ENCODE data around the gene PSMG4.

PSMG4 gene

GRCh38 chr6:3286641-3287171, 28.0 kb downstream of the PSMG4 start:
- no peak for TF ChIP-seq SPI1 (IDR thresholded peaks at IDR 0.05; ENCODE audit: low read depth, low read length)
- no peak for TF ChIP-seq TAF1 (IDR thresholded peaks at IDR 0.05; ENCODE audit: low read depth, low read length)
- no peak for TF ChIP-seq POLR2AphosphoS5 (IDR thresholded peaks at IDR 0.05; ENCODE audit: low read depth, low read length)
- TF ChIP-seq PAX5 (IDR thresholded peaks at IDR 0.05; ENCODE audit: insufficient read depth, low read length, severe bottlenecking): no peak
- no peak for TF ChIP-seq POLR2A (IDR thresholded peaks at IDR 0.05; ENCODE audit: low read depth, low read length)
- no peak for TF ChIP-seq POU2F2 (IDR thresholded peaks at IDR 0.05; ENCODE audit: low read depth, low read length)
- DNase-seq (ENCODE audit: insufficient read length, low spot score): no peak
- no peak for FAIRE-seq

DNA sequence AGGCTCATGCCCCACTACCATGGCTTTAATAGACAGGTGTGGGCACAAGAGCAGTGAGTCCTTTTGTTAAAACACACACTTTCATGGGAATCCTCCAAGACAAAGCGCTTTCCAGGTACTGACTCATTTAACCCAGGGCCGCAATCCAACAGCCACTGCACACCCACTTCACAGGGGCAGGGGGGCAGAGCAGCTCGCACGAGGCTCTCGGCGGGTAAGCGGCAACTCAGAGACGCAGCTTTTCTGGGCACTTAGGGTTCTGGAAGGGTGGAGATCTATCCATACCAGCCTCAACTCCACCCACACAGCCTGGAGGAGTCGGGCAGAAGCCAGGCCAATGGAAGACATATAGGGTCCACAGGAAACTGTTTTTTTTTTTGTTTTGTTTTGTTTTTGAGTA, 28.6 kb downstream of the PSMG4 start:
- DNase-seq (ENCODE audit: insufficient read length, low spot score) (no peak), FAIRE-seq (no peak)
- TF ChIP-seq PAX5 (IDR thresholded peaks at IDR 0.05; ENCODE audit: insufficient read depth, low read length, severe bottlenecking): no peak
- TF ChIP-seq POLR2A (IDR thresholded peaks at IDR 0.05; ENCODE audit: low read depth, low read length): no peak
- no peak for TF ChIP-seq TAF1 (IDR thresholded peaks at IDR 0.05; ENCODE audit: low read depth, low read length)
- no peak for TF ChIP-seq POU2F2 (IDR thresholded peaks at IDR 0.05; ENCODE audit: low read depth, low read length)
- no peak for TF ChIP-seq SPI1 (IDR thresholded peaks at IDR 0.05; ENCODE audit: low read depth, low read length)
- no peak for TF ChIP-seq POLR2AphosphoS5 (IDR thresholded peaks at IDR 0.05; ENCODE audit: low read depth, low read length)

- no peak for FAIRE-seq
- DNase-seq (ENCODE audit: insufficient read length, low spot score): no peak
- no peak for TF ChIP-seq POLR2A (IDR thresholded peaks at IDR 0.05; ENCODE audit: low read depth, low read length)
- no peak for TF ChIP-seq POU2F2 (IDR thresholded peaks at IDR 0.05; ENCODE audit: low read depth, low read length)
- no peak for TF ChIP-seq TAF1 (IDR thresholded peaks at IDR 0.05; ENCODE audit: low read depth, low read length)
- TF ChIP-seq POLR2AphosphoS5 (IDR thresholded peaks at IDR 0.05; ENCODE audit: low read depth, low read length): no peak
- TF ChIP-seq SPI1 (IDR thresholded peaks at IDR 0.05; ENCODE audit: low read depth, low read length): no peak
- TF ChIP-seq PAX5 (IDR thresholded peaks at IDR 0.05; ENCODE audit: insufficient read depth, low read length, severe bottlenecking): no peak
Observed at GRCh38 chr6:3287976-3288707, 29.4 kb downstream of the PSMG4 start.

- FAIRE-seq (no peak), DNase-seq (ENCODE audit: insufficient read length, low spot score) (no peak)
- TF ChIP-seq SPI1 (IDR thresholded peaks at IDR 0.05; ENCODE audit: low read depth, low read length) (no peak), PAX5 (IDR thresholded peaks at IDR 0.05; ENCODE audit: insufficient read depth, low read length, severe bottlenecking) (no peak), TAF1 (IDR thresholded peaks at IDR 0.05; ENCODE audit: low read depth, low read length) (no peak), POLR2AphosphoS5 (IDR thresholded peaks at IDR 0.05; ENCODE audit: low read depth, low read length) (no peak), POU2F2 (IDR thresholded peaks at IDR 0.05; ENCODE audit: low read depth, low read length) (no peak), POLR2A (IDR thresholded peaks at IDR 0.05; ENCODE audit: low read depth, low read length) (no peak)
Observed at GRCh38 chr6:3288711-3289663, 30.2 kb downstream of the PSMG4 start.

DNA sequence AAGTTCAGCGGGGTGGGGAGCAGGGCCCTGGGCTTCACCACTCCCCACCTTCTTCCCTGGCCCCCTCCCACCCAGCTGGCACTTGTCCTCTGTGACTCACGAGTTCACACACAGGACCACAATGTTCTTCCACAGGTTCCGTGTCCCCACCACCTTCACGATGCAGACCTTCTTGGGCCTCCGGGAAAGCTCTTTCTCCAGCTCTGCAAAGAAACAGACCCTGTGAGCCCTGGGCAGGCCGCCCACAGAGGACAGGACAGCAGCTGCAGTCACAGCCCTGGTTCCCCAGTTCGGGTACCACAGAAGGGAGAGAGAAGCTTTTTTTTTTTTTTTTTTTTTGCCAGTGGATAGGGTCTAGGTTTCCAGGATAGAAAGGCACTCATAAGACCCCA, 30.9 kb downstream of the PSMG4 start:
- no peak for FAIRE-seq

GRCh38 chr6:3290149-3290930, 31.6 kb downstream of the PSMG4 start:
- TF ChIP-seq SPI1 (IDR thresholded peaks at IDR 0.05; ENCODE audit: low read depth, low read length) (no peak), POU2F2 (IDR thresholded peaks at IDR 0.05; ENCODE audit: low read depth, low read length) (no peak), POLR2A (IDR thresholded peaks at IDR 0.05; ENCODE audit: low read depth, low read length) (no peak), TAF1 (IDR thresholded peaks at IDR 0.05; ENCODE audit: low read depth, low read length) (no peak), PAX5 (IDR thresholded peaks at IDR 0.05; ENCODE audit: insufficient read depth, low read length, severe bottlenecking) (no peak), POLR2AphosphoS5 (IDR thresholded peaks at IDR 0.05; ENCODE audit: low read depth, low read length) (no peak)
- DNase-seq (ENCODE audit: insufficient read length, low spot score): no peak
- no peak for FAIRE-seq

More for the DNA sequence above, 30.9 kb downstream of the PSMG4 start:
- no peak for DNase-seq (ENCODE audit: insufficient read length, low spot score)
- TF ChIP-seq POLR2A (IDR thresholded peaks at IDR 0.05; ENCODE audit: low read depth, low read length) (no peak), POU2F2 (IDR thresholded peaks at IDR 0.05; ENCODE audit: low read depth, low read length) (no peak), SPI1 (IDR thresholded peaks at IDR 0.05; ENCODE audit: low read depth, low read length) (no peak), POLR2AphosphoS5 (IDR thresholded peaks at IDR 0.05; ENCODE audit: low read depth, low read length) (no peak), PAX5 (IDR thresholded peaks at IDR 0.05; ENCODE audit: insufficient read depth, low read length, severe bottlenecking) (no peak), TAF1 (IDR thresholded peaks at IDR 0.05; ENCODE audit: low read depth, low read length) (no peak)

GRCh38 chr6:3290931-3291211, 32.1 kb downstream of the PSMG4 start:
- DNase-seq (ENCODE audit: insufficient read length, low spot score) (no peak), FAIRE-seq (no peak)
- TF ChIP-seq SPI1 (IDR thresholded peaks at IDR 0.05; ENCODE audit: low read depth, low read length) (no peak), POU2F2 (IDR thresholded peaks at IDR 0.05; ENCODE audit: low read depth, low read length) (no peak), POLR2AphosphoS5 (IDR thresholded peaks at IDR 0.05; ENCODE audit: low read depth, low read length) (no peak), TAF1 (IDR thresholded peaks at IDR 0.05; ENCODE audit: low read depth, low read length) (no peak), POLR2A (IDR thresholded peaks at IDR 0.05; ENCODE audit: low read depth, low read length) (no peak), PAX5 (IDR thresholded peaks at IDR 0.05; ENCODE audit: insufficient read depth, low read length, severe bottlenecking) (no peak)

GRCh38 chr6:3291346-3291745, 32.6 kb downstream of the PSMG4 start:
- FAIRE-seq (no peak), DNase-seq (ENCODE audit: insufficient read length, low spot score) (no peak)
- TF ChIP-seq SPI1 (IDR thresholded peaks at IDR 0.05; ENCODE audit: low read depth, low read length) (no peak), POLR2A (IDR thresholded peaks at IDR 0.05; ENCODE audit: low read depth, low read length) (no peak), TAF1 (IDR thresholded peaks at IDR 0.05; ENCODE audit: low read depth, low read length) (no peak), PAX5 (IDR thresholded peaks at IDR 0.05; ENCODE audit: insufficient read depth, low read length, severe bottlenecking) (no peak), POLR2AphosphoS5 (IDR thresholded peaks at IDR 0.05; ENCODE audit: low read depth, low read length) (no peak), POU2F2 (IDR thresholded peaks at IDR 0.05; ENCODE audit: low read depth, low read length) (no peak)
